HepG2 (cell line): ENCODE results near the gene HPRT1. TPM values are rescaled to one million over a fixed set of nuclear protein-coding genes. Genes with fewer than 3 reads are reported as not detected.

Source experiments
- ATAC-seq: fragments of 200-7000 bp; cut with Tn5 transposase; 3 replicates; pipeline ENCODE4 v1.9.1; 2020; ENCODE audit warnings: mild to moderate bottlenecking, moderate library complexity
- BruUV-seq: library from RNA; stranded (reverse); fragments of 400-500 nt; replicated peaks from 2 replicates; lab custom pipeline; 2021; lab: Mats Ljungman, UMichigan
- CTCF ChIA-PET: fragments of 300-600 bp; formaldehyde crosslinking; extraction: SDS; loops from one replicate; lab custom pipeline; 2021; ENCODE audit warnings: low total read pairs, inconsistent platforms, low intra/inter-chr PET ratio; lab: Yijun Ruan, JAX
- POLR2A ChIA-PET: fragments of 350-600 bp; sonication (Branson Sonifier 250); formaldehyde crosslinking; loops from one replicate; lab custom pipeline; 2020; ENCODE audit warnings: antibody characterized with exemption, inconsistent platforms; lab: Yijun Ruan, JAX
- DNase-seq: peaks from one replicate; pipeline ENCODE4 v3.0.0-alpha.2; 2015; ENCODE audit warnings: low spot score
- FAIRE-seq: peaks from 3 replicates; lab custom pipeline; 2011; peaks lifted over from hg19 to GRCh38; lab: Jason Lieb, UNC
- H2AFZ ChIP-seq: one replicate; pipeline ENCODE4 v1.6.1; 2011; ENCODE audit warnings: low read length, inconsistent platforms
- H3K27ac ChIP-seq: fragments of 300-600 bp; 3 replicates; pipeline ENCODE4 v1.8.0; 2011; ENCODE audit warnings: mixed run types, mild to moderate bottlenecking, mixed read lengths, low read length, inconsistent platforms; ENCODE audit not compliant: insufficient read depth; ENCODE audit errors: extremely low read length
- H3K27me3 ChIP-seq, 2 experiments: fragments of 200-600 bp in 1 of 2; 2 replicates in 1 of 2; 3 replicates in 1 of 2; pipeline versions ENCODE4 v1.6.0 to v1.8.0; 2011; ENCODE audit warnings: low read length in 2 of 2, mild to moderate bottlenecking in 2 of 2, moderate library complexity in 2 of 2, inconsistent platforms in 1 of 2; ENCODE audit not compliant: insufficient read depth in 2 of 2, control insufficient read depth in 1 of 2
- H3K36me3 ChIP-seq, 2 experiments: fragments of 200-600 bp in 1 of 2; replicated peaks in 1 of 2; 2 replicates in 1 of 2; 3 replicates in 1 of 2; pipeline versions ENCODE4 v1.5.1 to v1.8.0; 2011; ENCODE audit warnings: low read length in 2 of 2, inconsistent platforms in 1 of 2; ENCODE audit not compliant: insufficient read depth in 2 of 2, control insufficient read depth in 1 of 2
- H3K4me1 ChIP-seq: 2 replicates; pipeline ENCODE4 v1.5.1; 2012; ENCODE audit warnings: low read length, inconsistent platforms; ENCODE audit not compliant: insufficient read depth
- H3K4me2 ChIP-seq: 2 replicates; pipeline ENCODE4 v1.6.0; 2011; ENCODE audit warnings: low read depth, low read length, inconsistent platforms
- H3K4me3 ChIP-seq, 3 experiments: fragments of 200-600 bp in 1 of 3; sonication (generic), shearing (Covaris generic) in 1 of 3; replicated peaks in 1 of 3; 2 replicates each; pipeline ENCODE4 v1.5.1; 2011 to 2016; ENCODE audit warnings: low read length in 3 of 3, inconsistent platforms in 2 of 3, low read depth in 2 of 3, mild to moderate bottlenecking in 2 of 3, control low read depth in 1 of 3, mixed read lengths in 1 of 3; ENCODE audit not compliant: insufficient read depth in 1 of 3
- H3K79me2 ChIP-seq: one replicate; pipeline ENCODE4 v1.6.1; 2011; ENCODE audit warnings: low read length, inconsistent platforms; ENCODE audit not compliant: insufficient read depth
- H3K9ac ChIP-seq: 2 replicates; pipeline ENCODE4 v1.6.0; 2011; ENCODE audit warnings: mild to moderate bottlenecking, low read depth, low read length, inconsistent platforms; ENCODE audit not compliant: insufficient read depth
- H3K9me3 ChIP-seq: 2 replicates; pipeline ENCODE4 v1.5.1; 2012; ENCODE audit warnings: mild to moderate bottlenecking, low read length
- H4K20me1 ChIP-seq: 2 replicates; pipeline ENCODE4 v1.6.0; 2011; ENCODE audit warnings: inconsistent platforms, mild to moderate bottlenecking, low read length, moderate library complexity; ENCODE audit not compliant: insufficient read depth
- ATF1 ChIP-seq: IDR thresholded peaks from 2 replicates; pipeline ENCODE4 v1.6.1; 2016; ENCODE audit warnings: mild to moderate bottlenecking, control low read depth
- FOSL2 ChIP-seq: sonication (generic); formaldehyde crosslinking; IDR thresholded peaks from 2 replicates; pipeline ENCODE4 v1.4.0; 2020; ENCODE audit warnings: missing genetic modification reagents
- WGBS: methylation state at CpG from one replicate; pipeline ENCODE4 v1.1.6; 2017; ENCODE audit warnings: low lambda C conversion rate; 5-methylcytosine and 5-hydroxymethylcytosine counted together
- in situ Hi-C: cut with HindIII; loops from 2 replicates; pipeline ENCODE4 v1.10.0; 2017; ENCODE audit warnings: low pct_unique_long_range_greater_than_20kb; ENCODE audit not compliant: extremely low pct_ligation_motif_present
- intact Hi-C: fragments of 100-400 bp; cut with micrococcal nuclease; formaldehyde crosslinking; loops from one replicate; pipeline ENCODE4 v1.10.0; 2022; ENCODE audit not compliant: unreplicated experiment
- polyA plus RNA-seq, 8 experiments: library from polyadenylated mRNA; depleted of rRNA in 3 of 8; stranded (reverse) in 7 of 8; unstranded in 1 of 8; fragments of >200 nt; fragmentation: Illumina TruSeq in 4 of 8; extraction: Trizol in 4 of 8; gene quantifications; 2 replicates each; pipeline versions ENCODE4 v1.2.1 to v1.2.3, GENCODE V29; 2011 to 2016; ENCODE audit warnings: low read depth in 4 of 8, missing spikeins in 1 of 8, mixed read lengths in 1 of 8; ENCODE audit not compliant: insufficient read depth in 1 of 8
- total RNA-seq, 5 experiments: library from RNA; depleted of rRNA; stranded (reverse); fragments of >200 nt; fragmentation: Illumina TruSeq; extraction: Trizol; gene quantifications; 2 replicates each; pipeline ENCODE4 v1.2.3, GENCODE V29; 2016; ENCODE audit warnings: low read depth in 1 of 5
- TF ChIP-seq, protein P1 (sequence below): sonication (generic); formaldehyde crosslinking; IDR thresholded peaks from 2 replicates; pipeline ENCODE4 v1.4.0; 2020; ENCODE audit warnings: missing genetic modification reagents
- TF ChIP-seq, protein P2 (sequence below): sonication (generic); formaldehyde crosslinking; IDR thresholded peaks from 2 replicates; pipeline ENCODE4 v1.5.0; 2020; ENCODE audit warnings: mild to moderate bottlenecking, missing genetic modification reagents

The HPRT1 gene
- total and polyA plus RNA-seq, 2 of the 13 experiments (the other 11 are each of a cell fraction or from before 2014, with no cell fraction given), result 4.6 to 25.2 TPM

GRCh38 chrX:134416087-134416486 is 43.9 kb upstream of the HPRT1 start (continued):
- TF ChIP-seq, protein P1, sequence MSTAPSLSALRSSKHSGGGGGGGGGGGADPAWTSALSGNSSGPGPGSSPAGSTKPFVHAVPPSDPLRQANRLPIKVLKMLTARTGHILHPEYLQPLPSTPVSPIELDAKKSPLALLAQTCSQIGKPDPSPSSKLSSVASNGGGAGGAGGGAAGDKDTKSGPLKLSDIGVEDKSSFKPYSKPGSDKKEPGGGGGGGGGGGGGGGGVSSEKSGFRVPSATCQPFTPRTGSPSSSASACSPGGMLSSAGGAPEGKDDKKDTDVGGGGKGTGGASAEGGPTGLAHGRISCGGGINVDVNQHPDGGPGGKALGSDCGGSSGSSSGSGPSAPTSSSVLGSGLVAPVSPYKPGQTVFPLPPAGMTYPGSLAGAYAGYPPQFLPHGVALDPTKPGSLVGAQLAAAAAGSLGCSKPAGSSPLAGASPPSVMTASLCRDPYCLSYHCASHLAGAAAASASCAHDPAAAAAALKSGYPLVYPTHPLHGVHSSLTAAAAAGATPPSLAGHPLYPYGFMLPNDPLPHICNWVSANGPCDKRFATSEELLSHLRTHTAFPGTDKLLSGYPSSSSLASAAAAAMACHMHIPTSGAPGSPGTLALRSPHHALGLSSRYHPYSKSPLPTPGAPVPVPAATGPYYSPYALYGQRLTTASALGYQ (CRISPR knock-in tag), result no peak
- TF ChIP-seq, all 625 proteins: peak for 0

GRCh38 chrX:134418317-134419113 is 41.5 kb upstream of the HPRT1 start:
- ChIA-PET CTCF (no interaction called here), POLR2A (no interaction called here)
- ATAC-seq, result no peak
- Histone ChIP-seq H4K20me1 (no peaks in the 10 kb centered on the region), H3K79me2 (no peaks in the 10 kb centered on the region), H3K27ac (no peak overlapping the region), H3K27me3 (no peaks in the 10 kb centered on the region), H3K9me3 (no peaks in the 10 kb centered on the region), H3K9ac (no peak overlapping the region), H3K36me3 (peaks cover 0 to 7% of the 10 kb centered on the region in 2 experiments; a peak in 2 of 5 replicates), H3K4me2 (no peak overlapping the region), H3K4me3 (no peak overlapping the region), H2AFZ (no peak overlapping the region), H3K4me1 (no peaks in the 10 kb centered on the region)
- 72% methylated on average over 7 of the region's 8 CpGs for WGBS
- TF ChIP-seq FOSL2 (CRISPR knock-in tag) (peak; percentile 75), ATF1 (no peak)
- TF ChIP-seq, protein P2, sequence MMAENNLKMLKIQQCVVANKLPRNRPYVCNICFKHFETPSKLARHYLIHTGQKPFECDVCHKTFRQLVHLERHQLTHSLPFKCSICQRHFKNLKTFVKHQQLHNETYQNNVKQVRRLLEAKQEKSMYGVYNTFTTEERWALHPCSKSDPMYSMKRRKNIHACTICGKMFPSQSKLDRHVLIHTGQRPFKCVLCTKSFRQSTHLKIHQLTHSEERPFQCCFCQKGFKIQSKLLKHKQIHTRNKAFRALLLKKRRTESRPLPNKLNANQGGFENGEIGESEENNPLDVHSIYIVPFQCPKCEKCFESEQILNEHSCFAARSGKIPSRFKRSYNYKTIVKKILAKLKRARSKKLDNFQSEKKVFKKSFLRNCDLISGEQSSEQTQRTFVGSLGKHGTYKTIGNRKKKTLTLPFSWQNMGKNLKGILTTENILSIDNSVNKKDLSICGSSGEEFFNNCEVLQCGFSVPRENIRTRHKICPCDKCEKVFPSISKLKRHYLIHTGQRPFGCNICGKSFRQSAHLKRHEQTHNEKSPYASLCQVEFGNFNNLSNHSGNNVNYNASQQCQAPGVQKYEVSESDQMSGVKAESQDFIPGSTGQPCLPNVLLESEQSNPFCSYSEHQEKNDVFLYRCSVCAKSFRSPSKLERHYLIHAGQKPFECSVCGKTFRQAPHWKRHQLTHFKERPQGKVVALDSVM (CRISPR knock-in tag), result peak; percentile 63
- peak; percentile 3 for DNase-seq
- FAIRE-seq, result no peak
- no TSS peak for BruUV-seq
- in situ Hi-C loops (no loop called here), intact Hi-C loops (no loop called here)
